NCI-H2196 treated with DMSO at 0.1 percent for 48 hours (cell line): ENCODE results near the gene VPS37C.
"Not testable (repeated sequence)": the region's sequence is repeated elsewhere in the genome, so short reads cannot be mapped to it uniquely, and the experiment has no call there.

Source experiments
- DNase-seq: peaks from one replicate; lab custom pipeline; 2025; ENCODE audit not compliant: unreplicated experiment; lab: John Stamatoyannopoulos, UW

VPS37C gene

DNA sequence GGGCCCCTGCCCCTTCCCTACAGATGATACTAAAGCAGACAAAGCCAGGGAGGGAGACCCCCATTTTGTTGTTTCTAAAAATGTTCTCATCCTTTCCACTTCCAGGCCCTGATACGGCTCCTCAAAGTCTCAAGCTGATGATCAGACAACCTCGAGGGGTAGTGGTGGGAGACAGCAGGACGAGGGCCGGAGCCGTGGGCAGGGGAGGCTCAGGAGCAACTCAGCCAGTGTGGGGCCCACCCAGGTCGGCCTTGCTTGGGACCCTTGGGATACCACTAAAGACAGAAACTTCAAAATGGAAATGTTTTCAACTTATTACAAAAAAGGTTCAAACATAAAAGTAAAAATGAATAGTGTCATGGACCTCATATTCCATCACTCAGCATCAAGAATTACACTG lies 15.2 kb upstream of the VPS37C start:
- no peak for DNase-seq

DNA sequence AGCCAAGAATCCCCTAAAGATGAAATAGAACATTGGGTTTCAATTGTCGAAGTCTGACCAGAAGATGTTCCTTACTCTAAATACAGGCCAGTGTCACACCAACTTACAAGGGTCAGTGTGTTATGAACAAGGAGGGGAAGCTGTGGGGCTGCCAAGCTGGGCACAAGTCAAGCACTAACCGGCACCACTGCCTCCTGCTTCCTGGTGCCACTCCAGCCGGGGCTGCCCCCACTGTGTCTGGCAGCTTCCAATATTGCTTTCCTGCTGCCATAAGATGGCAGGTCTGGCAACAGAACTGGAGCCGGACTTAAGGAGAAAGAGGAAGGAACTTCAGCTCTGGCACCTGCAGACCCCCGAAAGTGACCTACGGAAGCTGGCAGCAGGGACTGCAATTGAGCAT lies 13.7 kb upstream of the VPS37C start:
- no peak for DNase-seq

DNA sequence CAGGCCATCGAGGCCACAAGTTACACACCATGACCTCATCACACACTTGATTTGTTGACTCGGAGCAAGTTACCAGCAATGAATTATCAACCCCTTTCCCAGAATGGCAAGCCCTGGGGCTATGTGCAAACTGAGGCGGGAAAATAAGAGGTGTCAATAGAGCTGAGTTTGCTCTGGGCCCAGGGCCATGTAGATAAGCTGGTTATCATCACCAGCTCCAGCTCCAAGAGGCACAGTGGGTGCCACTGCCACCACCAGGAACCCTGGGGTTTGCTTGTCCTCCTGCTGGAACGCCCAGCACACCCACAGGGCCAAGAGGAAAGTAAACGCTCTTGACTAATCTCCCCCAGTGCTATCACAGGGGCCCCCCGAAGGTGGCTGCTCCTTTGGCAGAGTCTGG lies 13.0 kb upstream of the VPS37C start:
- no peak for DNase-seq

DNA sequence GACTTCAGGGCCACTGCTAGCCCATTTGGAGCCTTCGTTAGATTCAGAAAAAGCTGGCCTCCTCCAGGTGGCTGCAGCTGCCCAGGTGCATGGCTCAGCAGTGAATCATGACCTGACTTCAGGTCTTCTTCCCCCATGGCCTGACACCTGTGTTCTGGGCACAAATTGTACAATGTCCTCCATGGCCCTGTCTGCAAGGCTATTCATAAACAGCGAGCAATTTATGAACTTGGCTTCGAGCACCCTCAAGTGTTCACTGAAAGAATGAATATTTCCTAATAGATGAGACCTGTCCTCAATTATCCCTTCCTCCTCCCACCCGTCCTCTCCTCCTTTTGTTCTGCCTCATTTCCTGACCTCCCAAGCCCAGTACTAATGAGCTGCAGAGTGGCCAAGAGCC lies 12.2 kb upstream of the VPS37C start:
- DNase-seq, result no peak

DNA sequence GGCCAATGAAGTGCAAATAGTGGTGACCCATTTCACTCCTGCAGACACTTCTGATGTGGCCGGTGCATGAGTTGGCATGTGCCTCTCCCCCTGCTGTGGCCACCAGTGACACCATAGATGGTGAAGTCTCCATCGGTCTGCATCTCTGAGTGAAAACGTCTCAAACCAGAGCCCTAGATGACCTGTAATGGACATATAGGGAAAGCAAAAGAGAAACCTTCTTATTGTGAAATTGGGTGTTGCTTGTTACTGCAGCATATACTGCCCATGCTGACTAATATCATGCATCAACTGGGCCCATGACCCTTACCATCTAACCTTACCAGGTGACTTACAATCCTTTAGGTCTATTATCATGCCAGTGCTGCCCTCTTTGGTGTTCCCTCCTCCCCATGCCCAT lies 11.7 kb upstream of the VPS37C start:
- no peak for DNase-seq

DNA sequence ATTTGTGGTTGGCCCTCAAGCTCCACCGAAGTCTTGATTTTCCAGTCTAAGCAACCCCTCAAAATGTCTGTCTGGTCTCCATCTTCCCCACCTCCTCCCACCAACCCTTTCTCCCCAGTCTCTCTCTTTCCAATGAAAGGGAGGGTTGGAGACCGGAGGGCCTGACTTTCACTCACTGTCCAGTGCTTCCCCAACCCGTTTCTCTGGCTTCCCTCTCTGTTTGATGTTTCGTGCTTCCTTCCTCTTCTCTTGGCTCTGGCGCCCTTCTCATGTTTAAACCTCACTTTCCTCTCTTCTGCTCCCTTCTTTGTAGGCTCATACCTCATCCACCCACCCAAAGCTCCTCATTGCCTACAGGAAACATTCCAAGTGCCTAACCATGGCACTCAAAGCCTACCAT lies 11.1 kb upstream of the VPS37C start:
- DNase-seq, result no peak

DNA sequence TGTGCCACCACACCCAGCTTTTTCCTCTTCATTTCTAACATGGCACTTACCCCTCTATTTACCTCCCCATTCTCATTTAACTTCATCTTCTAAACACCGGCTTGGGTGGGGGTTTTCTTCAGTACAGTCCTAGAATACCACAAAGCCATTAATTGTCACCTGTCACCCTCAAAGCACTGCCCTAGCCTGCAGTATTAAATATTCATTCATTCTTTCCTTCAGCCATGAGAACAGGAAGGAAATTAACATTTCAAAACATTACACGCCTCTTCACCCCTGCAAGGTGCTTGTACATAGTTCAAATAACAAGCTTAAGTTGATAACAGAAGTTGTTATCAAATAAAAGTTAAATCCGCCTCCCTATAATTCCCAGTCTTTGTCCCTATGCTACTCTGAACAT lies 10.7 kb upstream of the VPS37C start:
- DNase-seq, result no peak

DNA sequence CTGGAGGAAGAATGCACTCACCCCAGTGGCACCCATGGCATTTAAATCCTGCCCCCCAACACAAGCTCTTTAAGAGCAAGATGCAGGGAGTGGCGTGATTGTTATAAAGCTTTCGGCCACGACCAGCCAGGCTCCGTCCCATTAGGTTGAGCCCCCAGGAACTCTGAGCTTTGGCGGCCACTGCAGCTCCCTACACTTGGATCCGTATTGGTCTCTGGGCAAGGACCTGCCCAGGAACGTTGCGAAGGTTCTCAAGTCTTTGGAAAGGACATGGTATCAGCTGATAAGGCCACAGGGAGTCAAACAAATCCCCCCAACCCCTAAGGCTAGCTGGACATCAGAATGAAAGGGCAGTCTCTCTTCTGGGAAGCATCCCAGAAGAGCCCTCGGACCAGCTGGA lies 9.3 kb upstream of the VPS37C start:
- no peak for DNase-seq

DNA sequence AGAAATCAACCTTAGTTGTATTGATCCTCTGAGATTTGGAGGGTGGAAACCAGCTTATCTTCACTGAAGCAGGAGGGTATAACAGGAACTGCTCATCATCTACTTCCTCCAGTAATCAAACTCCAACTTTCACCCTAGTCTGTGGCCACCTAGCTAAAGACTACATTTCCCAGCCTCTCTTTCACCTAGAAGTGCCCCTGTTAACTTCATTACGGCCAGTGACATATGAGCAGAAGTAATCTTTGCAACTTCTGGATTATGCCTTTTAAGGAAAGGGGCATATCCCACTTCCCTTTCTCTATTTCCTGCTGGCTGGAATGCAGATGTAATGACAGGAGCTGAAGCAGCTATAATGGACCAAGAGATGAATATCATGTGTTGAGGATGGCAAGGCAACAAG lies 7.6 kb upstream of the VPS37C start:
- DNase-seq, result no peak

DNA sequence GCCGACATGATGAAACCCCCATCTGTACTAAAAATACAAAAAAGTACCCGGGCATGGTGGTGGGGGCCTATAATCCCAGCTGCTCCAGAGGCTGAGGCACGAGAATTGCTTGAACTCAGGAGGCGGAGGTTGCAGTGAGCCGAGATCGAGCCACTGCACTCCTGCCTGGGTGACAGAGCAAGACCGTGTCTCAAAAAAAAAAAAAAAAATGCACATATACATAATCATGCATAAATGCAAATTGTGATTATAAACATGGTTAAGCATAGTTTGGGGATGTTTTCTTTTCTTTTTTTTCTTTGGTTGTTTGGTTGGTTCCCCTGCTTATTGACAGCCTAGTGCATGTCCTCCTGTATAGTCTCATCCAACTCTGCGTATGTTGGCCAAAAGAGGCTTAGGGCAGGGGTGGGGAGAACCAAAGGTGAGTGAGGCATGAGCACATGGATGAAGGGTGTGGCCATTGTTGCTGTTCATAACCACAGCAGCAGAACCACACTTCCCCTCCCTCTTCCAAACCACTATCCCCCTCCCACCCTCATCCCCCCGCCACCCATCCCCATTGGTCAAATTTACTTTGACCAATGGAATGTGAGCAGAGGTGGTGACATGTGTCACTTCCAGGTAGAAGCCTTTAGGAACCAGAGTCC lies 6.9 kb upstream of the VPS37C start:
- no peak for DNase-seq

DNA sequence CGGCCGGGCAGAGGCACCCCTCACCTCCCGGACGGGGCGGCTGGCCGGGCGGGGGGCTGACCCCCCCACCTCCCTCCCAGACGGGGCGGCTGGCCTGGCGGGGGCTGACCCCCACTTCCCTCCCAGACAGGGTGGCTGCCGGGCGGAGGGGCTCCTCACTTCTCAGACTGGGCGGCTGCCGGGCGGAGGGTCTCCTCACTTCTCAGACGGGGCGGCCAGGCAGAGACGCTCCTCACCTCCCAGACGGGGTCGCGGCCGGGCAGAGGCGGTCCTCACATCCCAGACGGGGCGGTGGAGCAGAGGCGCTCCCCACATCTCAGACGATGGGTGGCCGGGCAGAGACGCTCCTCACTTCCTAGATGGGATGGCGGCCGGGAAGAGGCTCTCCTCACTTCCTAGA lies 5.1 kb upstream of the VPS37C start:
- DNase-seq, result not testable (repeated sequence)

DNA sequence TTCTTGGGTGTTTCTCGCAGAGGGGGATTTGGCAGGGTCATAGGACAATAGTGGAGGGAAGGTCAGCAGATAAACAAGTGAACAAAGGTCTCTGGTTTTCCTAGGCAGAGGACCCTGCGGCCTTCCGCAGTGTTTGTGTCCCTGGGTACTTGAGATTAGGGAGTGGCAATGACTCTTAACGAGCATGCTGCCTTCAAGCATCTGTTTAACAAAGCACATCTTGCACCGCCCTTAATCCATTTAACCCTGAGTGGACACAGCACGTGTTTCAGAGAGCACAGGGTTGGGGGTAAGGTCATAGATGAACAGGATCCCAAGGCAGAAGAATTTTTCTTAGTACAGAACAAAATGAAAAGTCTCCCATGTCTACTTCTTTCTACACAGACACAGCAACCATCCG lies 4.6 kb upstream of the VPS37C start:
- not testable (repeated sequence) for DNase-seq

DNA sequence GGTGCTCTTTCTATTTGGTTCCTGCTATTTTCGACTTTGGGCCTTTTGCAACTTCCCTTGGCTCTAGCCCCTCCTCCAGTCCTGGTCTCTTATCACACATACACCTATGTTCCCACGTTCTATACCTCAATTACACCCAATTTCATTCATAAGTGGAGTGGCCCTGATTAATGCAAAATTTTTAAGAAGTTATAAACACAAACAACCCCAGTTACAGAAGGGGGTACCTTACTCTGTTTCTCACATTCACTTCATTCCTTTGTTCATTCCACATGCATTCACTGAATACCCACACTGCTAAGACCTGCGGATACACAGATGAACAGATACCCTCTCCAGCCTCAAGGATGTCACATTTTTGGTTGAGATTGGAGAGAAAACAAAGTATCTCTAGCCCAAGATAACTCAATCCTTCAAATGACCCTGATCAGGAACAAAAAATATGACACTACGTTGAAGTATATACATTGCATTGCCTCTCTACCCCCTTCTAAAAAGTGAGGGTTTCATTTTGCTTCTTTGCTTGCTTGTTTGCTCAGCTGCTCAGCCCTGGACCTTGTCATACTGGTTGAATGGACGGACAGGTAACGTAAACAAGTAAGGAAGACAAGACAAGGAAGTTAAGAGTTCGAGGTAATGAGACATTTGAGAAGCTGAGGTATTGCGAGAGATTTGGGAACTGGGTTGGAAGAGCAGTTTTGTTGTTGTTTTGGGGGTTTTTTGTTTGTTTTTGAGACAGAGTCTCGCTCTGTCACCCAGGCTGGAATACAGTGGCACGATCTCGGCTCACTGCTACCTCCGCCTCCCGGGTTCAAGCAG lies 3.6 kb upstream of the VPS37C start:
- peak; percentile 14 for DNase-seq

DNA sequence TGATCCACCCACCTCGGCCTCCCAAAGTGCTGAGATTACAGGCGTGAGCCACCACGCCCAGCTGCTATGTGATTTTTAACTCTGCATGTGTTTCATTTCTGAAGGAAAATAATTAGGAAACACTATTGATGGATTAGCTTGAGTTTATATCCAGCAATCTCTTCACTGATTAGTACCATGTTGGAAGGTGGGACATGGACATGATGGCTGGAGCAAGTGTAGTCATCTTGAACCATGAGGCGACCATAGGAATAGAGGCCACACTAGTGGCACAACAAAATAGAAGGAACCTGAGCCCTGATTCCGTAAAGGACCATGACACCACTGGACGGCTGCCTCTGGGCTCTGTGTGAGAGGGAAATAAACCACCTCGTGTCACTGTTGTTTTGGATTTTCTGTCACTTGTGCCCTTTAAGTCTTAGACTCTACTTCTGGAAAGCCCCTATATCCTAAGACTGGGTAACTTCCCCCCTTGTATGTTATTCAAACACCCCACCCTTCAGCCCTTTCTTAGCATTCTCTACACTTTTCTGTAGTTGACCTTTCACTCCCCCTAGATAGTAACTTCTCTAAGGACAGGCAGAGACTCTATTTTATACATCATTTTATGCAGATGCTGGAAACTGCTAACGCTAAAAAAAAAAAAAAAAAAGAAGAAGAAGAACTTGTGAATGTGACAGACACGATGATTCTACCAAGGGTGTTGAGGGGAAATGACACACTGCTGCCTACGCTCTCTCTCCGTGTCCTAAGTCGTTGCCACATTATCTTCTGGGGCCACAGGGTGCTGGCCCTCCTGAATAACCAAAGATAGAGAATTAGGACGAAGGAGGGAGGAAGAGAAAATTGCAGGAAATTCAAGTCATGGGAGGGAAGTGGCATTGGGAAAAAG lies 2.7 kb upstream of the VPS37C start:
- DNase-seq, result no peak

DNA sequence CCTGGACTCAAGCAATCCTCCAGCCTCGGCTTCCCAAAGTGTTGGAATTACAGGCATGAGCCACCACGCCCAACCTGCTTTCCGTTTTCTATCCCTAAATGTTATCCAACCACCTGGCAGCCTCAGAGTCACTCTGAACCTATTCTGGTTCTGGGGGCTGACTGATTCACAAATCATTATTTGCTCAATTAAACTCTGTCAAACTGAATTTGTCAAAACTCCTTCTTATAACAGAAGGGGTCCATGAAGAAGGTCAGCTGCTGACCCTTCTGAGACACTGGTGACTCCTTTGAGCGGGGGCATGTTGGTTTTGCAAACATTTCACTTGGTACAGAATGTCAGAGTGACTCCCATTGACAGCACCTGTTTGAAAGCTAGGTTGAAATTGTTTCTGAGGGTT lies 1.8 kb upstream of the VPS37C start:
- no peak for DNase-seq

DNA sequence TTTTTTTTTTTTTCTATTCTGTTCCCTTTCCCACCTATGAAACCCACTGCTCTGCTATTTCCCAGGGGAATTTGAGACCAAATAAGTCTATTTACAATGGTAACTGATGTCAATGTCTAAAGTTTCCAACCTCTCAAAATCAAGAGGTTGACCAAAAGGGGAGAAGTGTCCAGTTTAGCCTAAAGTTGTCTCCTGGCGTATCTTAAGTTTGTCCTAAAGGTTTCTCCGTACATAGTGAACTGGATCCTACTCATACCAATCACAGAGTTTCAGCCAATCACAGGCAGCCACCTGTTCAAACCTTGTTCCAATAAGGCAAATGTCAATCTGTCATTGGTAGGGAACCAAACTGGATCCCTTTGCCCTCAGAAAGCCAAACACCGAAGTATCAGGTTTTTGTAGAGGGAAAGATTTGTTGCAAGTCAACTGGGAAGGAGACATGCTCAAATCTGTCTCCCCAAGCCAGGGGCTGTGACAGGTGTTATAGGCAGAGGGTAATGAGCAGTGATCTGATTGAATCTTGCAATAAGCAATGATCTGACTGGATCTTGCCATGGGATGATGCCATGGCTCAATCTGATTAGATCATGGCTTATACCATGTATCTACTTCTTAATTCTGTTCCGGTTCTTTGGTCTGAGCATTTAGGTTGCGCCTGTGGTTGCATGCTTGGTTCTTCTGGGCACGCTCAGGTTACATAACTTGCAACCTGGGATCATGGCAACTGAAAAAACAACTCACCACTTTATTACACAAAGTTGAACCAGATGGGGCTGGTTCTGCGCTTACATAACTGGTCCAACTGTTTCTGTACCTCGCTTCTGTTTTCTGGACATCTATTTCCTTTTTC lies 1.1 kb upstream of the VPS37C start:
- DNase-seq, result no peak

DNA sequence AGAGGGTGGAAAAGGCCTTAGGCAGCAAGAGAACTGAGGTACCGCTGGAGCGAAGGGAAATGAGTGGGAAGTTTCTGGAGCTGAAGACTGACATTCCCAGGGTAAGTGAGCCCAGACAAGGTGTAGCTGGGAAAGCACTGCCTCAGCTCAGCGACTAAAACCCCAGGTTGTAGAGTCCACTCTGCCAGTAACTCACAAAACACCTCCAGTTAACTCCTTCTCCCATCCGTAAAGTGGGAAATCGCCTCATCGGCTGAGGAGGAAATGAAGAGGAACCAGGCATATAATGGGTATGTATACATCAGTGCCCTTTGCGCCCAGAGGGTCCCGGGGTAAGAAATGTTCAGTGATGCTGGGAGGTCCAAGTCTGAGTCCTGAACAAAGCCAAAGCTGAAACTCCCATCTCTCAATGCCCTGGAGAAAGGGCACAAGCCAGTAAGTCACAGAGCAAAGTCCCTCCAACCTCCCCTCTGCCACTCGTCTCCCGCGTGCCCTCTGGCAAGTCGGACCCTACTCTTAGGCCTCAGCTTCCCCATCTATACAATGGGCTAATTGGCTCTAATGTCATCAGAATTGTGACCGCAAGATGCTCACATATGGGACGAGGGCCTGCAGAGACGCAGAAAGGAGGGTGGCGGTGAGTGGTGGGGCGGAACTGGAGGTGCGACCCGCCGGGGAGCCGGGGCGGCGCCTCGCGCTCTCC lies 588 bp downstream of the VPS37C start:
- DNase-seq, result no peak

DNA sequence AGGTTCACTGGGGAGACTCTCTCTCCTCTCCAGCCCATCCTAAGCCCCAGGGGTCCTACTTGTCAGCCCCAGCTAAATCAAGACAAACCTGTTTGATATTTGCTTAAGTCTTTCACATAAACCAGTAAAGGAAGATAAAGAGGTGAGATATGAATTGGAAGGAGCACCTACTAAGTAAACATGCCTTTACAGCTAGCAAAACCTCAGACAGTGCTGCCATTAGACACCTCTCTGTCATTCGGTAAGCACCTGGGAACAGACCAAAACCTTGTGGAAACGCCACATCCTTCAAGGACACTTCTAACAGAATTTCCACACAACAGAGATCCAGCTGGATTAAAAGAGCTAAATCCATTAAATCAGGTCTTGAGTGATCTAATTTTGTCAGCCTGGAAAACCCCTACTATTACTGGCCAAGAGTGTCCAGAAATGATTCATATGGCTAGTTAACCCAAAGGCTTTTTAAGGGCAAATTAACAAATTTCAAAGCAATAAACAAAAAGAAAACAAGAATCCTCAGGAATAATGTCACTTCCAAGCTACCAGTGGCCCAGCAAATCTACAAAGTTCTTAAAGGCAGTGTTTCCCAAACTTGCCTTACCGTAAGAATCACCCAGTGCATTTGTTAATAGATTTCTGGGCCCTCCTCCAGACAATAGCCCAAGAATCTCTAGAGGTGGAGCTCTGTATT lies 2.4 kb downstream of the VPS37C start:
- no peak for DNase-seq

DNA sequence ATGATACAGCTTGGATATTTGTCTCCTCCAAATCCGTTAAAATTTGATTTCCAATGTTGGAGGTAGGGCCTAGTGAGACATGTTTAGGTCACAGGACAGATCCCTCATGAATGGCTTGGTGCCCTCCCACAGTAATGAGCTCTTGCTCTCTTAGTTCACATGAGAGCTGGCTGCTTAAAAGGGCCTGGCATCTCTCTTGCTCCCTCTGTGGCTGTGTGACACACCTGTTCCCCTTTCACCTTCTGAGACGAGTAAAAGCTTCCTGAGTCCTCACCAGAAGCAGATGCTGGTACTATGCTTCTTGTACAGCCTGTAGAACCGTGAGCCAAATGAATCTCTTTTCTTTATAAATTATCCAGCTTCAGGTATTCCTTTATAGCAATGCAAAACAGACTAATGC lies 3.5 kb downstream of the VPS37C start:
- no peak for DNase-seq

DNA sequence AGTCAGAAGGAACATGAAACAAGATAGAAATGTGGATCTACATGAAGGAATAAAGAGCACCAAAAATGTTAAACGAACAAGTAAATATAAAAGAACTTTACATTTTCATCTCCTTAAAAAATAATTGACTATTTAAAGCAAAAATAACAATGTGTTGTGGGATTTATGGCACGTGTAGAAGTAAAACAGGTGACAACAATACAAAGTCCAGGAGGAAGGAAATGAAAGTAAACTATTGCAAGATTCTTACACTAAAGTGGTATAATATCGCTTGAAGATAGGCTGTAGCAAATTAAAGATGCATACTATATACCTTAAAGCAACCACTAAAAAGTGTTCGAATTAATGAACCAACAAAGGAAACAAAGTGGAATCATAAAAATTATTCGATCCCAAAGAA lies 5.5 kb downstream of the VPS37C start:
- no peak for DNase-seq
